GM19468 (cell line): ENCODE results near the gene BPHL.
"Not testable (repeated sequence)": the region's sequence is repeated elsewhere in the genome, so short reads cannot be mapped to it uniquely, and the experiment has no call there.

Experiments
- ATAC-seq: cut with Tn5 transposase; IDR thresholded peaks from one replicate; pipeline ENCODE4 v1.9.1; 2021; ENCODE audit warnings: mild to moderate bottlenecking, moderate library complexity, moderate number of reproducible peaks; ENCODE audit not compliant: unreplicated experiment; ENCODE audit errors: extremely low read depth

Gene BPHL

DNA sequence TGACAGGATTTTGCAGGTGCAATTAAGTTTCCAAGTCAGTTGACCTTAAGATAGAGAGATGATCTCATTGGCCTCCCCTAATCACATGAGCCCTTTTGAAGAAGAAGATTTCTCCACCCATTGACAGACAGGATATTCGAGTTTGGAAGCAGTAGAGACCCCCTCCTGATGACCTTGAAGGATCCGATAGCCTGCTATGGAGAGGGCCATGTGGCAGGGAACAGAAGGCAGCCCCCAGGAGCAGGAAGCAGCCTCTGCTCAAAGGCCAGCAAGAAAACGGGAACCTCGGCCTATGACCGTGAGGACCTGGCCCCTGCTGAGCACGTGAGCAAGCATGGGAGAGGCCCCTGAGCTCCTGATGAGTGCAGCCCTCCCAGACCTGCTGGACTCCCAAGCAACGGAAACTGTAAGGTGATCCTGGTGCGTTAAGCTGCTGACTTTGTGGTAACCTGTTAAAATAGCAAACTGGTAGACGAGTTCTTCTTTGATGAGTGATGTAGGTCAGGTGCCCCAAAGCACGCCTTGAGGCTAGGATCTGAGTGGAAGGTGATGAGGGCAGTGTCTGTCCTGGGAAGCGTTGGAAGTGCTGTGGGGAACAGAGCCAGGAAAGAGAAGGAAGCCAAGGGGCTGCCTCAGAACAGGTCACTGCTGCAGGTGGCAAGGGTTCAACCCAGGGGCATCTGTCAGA, 57.3 kb downstream of the BPHL start:
- ATAC-seq, result no peak

DNA sequence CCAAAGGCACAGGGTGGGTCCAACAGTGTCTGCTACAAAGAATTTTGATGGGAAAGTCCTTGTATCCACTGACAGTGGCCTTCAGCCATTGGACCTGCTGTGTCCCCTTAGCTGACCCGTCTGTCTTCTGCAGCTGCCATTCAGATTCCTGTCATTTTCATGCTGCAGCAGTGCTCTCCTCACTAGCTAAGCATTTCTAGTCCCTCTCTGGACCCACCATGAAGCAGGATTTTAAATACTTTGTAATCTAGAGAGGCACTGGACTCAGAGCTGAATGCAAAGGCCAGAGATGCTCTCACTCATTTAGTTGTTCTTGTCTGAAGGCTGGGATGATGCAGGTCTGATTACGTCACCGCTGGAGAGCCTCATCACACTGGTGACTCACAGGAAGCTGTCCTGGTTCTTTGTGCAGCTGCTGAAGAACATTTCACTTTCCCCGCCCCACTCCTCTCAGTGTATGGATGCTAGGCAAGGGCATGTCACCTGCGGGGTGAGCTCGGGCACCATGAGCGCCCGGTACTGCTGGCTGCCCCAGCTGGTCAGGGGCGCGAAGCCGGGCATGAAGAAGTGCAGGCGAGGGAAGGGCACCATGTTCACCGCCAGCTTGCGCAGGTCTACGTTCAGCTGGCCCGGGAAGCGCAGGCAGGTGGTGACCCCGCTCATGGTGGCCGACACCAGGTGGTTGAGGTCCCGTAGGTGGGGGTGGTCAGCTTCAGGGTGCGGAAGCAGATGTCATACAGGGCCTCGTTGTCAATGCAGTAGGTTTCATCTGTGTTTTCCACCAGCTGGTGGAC, 58.2 kb downstream of the BPHL start:
- no peak for ATAC-seq

DNA sequence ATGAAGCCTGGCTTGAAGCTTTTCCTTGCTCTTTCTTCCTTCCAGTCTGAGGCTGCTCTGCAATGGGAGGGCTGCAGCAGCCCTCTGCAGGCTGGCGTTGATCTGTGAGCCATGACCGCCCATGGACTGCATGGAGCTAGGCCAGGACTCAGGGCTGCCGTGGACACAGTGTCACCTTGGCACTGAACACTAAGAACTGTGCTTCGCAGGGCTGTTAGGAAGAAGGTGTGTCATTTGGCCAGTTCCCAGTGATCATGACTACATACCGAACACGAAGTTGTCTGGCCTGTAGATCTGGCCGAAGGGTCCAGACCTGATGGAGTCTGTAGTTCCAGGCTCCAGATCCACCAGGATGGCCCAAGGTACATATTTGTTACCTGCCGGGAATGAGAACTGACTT, 60.2 kb downstream of the BPHL start:
- not testable (repeated sequence) for ATAC-seq

DNA sequence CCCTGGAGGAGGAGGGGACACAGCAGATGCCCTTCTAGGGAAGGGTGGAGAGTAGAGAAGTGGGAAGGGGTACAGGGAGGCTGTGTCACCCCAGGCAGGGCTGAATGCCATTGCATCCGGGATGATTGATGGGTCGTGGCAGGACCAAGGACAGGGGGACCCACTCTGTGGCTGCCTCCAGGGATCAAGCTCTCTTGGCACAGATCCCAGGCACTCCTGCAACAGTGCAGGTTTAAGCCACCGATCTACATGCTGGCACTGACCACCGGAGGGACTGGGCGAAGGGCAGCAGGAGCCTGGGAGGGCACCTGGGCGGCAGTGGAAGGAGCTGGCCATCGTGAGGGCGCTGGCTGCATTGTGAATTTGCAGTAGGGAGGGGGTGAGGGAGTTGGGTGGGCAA, 61.4 kb downstream of the BPHL start:
- ATAC-seq, result not testable (repeated sequence)

DNA sequence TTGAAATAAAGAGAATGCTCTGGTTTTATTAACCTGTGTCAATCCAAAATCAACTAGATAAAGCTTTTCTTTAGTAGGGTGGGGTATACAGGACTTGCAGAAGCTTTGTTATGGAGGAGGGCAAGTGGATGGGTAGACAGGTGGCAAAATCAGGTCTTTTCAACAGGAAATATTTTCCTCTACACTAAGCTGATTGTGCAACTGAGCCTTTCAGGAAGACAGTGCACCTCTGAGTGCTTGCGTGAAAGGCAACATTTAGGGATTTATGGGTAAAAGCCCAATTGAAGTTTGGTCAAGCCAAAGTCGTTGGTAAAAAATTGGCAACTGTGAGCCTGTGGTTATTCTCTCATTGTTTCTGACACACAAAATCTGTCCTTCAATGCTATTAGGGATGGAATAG, 62.6 kb downstream of the BPHL start:
- no peak for ATAC-seq

DNA sequence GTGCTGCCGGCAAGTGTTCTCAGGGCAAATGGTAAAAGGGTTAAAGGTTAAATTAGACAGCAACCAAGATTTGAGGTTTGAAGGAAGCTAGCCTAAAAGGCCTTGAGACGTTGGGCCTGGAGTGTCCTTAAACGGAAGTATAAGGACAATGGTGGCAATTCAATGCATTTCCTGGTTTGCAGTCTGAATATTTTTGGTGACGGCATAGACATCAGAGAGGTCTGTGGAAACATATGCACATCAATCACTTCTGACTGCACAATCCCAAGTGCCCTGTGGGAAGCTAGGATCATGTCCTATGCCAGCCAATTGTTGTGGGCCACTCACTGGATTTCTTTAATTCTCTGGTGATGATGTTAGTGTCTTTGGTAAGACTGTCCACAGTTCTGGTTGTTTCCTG, 64.6 kb downstream of the BPHL start:
- ATAC-seq, result no peak

DNA sequence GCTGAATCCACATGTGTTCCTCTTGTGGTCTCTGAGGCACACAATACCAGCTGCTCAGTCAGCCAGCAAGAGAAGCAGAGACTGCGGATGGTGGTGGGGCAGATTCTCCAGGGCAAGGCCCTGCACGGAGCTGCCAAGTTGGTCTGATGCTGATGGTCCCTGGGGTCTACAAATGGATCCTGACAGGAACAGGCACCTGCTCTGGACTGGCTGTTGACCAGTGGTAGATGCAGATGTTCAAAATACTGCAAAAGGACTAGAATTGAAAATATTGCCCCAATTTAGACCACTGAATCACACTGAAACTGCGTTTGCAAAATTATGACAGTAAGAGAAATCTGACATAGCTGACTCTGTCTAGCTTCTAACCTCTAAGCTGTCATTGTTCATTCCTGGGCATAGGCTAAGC, 68.5 kb downstream of the BPHL start:
- ATAC-seq, result peak; percentile 39

DNA sequence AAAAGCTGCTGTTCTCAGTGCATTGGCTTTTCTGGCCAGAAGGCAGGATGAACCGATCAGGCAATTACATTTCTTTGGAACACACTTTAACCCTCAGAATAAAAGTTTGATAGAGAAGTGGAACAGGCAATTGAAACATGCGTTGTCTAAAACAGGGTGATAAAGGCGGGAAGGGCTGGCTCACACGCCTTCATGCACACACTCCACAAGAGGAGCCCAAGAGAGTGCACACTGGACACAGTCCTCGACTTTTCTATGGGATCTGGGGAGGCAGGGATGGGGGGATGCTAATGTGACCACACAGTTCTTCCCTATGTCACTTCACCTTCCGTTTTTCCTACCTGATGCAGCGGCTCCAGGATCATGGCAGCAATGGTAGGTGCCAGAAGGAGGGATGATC, 69.8 kb downstream of the BPHL start:
- ATAC-seq, result no peak

DNA sequence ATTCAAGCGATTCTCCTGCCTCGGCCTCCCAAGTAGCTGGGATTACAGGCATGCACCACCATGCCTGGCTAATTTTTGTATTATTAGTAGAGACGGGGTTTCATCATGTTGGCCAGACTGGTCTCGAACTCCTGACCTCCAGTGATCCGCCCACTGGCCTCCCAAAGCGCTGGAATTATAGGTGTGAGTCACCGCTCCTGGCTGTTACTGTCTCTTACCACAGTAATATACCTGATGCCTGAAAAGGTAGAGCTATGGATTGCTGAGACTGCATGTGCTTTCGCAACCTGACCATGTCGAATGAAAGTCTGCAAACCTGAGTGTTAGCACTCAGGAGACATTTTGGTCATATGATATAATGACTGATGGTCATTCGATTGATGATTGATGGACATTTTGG, 70.7 kb downstream of the BPHL start:
- ATAC-seq, result not testable (repeated sequence)

DNA sequence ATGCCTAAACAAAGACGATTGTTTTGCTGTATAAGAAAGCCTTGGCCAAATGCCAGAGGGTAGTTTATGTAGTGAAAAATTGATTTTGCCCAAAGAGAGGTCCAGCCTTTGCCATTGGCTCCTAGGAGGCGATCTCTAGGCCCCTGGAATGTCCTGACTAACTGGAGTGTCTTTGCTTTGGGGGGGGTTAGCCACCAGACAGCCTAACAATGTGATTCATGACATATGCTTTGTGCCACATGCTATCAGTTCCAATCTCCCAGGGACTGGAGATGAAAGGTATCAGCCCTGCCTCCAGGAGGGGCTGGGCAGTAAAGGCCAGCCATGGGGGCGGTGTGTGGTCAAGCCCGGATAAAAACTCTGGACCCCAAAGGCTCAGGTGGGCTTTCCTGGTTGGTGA, 71.5 kb downstream of the BPHL start:
- no peak for ATAC-seq

DNA sequence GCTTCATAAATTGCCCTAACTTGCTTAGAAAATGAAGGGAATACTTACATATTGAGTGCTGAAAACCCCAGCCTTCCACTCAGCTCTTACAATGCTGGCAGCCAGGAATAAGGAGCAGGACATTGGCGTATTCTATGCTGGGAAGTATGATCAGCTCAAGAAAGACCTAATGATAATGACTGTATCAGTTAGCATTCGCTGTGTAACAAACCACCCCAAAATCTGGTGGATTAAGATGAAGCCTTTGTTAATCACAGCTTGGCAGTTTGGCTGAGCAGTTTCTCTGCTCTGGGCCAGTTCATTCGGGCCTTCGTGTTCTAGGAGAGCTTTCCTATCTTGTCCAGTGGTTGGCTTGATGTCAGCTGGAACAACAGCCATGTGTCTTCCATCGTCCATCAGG, 72.3 kb downstream of the BPHL start:
- no peak for ATAC-seq

DNA sequence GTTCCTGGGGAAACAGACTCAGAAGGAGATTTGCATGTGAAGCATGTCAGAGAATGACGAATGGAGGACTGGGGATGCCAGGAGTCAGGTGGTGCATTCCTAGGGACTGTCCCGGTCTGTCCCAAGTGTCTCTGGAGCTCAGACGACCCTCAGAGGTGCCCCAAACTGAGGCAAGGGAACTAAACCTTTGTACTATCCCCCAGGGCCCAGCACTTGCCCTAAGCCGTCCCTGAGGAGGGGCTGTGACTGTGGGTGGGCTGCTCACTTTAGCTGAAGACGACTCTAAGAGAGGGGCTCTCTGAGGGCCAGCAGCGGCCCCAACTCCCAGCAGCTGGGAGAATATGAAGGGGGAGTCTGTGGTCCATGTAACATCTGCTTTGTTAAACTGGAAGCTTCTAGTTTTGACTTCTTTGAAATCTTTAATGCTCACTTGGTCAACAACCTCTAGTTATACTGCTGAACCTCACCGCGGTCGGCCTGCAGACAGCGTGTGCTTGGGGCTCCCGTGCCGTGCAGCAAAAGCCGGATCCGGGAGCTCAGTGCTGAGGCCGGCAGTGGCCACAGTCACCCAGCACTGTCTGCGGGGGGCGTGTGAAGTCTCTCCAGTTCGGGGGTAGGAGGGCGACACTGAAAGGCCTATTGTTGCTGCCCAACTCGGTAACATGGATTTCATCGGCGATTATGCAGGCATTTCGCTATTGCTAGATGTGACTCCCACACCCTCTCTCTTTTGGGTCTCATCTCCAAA, 74.8 kb downstream of the BPHL start:
- ATAC-seq, result no peak

DNA sequence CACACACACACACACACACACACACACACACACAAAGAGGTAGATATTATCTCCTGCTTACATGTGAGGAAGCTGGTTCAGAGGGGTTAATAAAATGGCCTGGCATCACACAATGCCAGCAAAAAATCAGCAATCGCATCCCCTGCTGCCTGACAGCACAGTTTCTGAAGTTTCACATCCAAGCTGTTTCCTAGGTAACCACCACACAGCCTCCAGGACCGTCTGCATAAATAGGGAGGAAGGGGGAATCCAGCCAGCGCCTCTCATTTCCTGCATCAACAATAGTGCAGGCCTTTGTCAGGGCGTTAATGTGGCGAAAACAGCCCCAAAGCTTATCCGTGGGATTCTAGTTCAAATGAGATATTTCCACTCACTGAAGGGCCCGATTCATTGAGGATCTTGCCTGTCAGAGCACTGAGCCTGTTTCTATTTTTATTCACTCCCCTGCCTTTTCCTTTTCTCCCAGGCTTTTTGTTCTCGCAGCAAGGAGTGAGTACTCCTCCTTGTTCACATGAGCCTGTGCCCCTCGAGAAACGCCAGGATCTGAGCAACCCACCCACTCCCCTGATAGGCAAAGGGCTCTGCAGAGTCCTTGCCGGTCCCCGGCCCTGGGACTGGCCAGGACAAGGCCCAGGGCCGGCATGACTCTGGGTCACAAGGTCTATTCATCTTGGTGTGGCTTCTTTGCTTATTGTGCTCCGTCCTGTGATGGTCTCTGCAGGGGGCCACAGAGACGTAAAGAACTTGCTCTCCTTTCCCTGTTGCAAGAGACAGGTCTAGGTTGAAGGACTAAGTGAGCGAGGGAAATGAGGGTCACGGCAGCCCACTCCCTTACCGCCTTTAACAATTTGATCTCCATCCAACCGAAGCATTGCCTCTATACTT, 76.3 kb downstream of the BPHL start:
- ATAC-seq, result no peak

DNA sequence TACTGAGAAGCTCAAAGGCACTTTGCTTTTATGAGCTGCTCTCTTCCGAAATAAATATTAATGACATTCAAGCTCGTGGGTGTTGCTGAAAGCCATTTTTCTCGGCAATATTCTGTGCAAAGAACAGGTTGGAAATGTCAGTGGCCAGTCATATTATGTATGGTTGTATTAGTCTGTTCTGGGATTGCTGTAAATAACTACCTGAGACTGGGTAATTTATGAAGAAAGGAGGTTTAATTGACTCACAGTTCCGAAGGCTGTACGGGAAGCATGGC, 76.8 kb downstream of the BPHL start:
- ATAC-seq, result no peak

DNA sequence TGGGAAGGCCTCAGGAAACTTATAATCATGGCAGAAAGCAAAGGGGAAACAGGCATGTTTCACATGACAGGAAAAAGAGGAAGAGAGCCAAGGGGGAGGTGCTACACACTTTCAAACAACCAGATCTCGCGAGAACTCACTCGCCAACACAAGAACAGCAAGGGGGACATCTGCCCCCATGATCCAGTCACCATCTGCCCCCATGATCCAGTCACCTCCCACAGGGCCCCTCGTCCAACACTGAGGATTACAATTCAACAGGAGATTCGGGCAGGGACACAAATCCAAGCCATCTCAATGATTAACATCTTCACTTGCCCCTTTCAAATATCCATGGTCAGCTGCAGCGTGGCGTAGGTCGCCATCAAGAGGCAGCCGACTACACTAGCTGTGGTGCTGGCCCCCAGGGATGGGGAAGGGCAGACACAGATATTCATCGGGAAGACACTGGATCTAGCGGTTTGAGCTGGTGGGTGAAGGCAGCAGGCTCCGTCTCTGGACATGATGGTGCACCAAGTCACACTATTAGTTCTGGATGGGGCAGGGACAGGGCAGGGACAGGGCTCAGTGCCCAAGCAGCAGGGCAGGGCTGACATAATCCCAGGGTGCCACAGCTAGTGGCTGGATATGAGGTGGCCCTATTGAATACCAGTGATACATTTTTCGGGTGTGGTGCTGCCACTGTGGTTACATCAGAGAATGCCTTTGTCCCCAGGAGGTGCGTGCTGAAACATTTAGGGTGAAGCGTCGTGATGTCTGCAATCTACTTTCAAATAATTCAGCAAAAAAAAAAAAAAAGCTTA, 77.4 kb downstream of the BPHL start:
- ATAC-seq, result no peak

DNA sequence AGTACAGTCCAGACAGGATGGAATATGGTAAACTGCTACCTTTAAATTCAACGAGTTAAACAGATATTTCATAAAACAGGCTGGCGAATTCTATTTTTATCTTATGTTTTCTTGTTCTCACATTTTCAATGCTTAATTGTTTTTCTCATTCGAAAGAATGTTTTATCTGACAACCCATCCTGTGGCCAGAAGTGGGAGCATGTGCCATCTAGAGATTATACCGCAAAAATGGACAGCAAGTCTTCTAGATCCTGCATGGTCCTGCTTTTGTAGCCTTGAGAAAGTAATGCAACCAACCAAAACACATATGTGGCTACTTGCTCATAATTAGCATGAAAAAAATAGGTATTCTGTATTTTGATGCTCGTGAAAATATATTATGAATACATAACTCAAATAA, 78.3 kb downstream of the BPHL start:
- ATAC-seq, result no peak

DNA sequence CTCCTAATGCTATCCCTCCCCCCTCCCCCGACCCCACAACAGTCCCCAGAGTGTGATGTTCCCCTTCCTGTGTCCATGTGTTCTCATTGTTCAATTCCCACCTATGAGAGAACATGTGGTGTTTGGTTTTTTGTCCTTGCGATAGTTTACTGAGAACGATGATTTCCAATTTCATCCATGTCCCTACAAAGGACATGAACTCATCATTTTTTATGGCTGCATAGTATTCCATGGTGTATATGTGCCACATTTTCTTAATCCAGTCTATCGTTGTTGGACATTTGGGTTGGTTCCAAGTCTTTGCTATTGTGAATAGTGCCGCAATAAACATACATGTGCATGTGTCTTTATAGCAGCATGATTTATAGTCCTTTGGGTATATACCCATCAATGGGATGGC, 79.2 kb downstream of the BPHL start:
- ATAC-seq, result not testable (repeated sequence)

DNA sequence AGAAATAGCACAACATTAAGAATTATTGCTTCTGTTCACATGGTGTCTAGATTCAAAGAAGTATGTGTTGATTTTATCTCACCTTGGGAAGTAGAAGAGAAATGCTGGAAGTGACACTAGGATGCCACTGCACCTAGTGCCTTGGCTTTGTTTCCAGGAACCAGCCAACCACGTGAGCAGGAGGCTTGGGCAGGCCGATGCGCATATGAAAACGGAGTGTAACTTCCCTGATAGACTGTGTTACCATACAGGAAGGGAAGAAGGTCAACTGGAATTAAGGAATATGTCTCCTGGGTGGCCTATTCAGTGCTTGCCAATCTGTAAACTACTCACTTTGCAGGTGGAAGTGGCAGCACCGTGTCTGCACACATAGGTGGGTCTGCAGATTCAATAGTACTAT, 80.9 kb downstream of the BPHL start:
- ATAC-seq, result no peak

DNA sequence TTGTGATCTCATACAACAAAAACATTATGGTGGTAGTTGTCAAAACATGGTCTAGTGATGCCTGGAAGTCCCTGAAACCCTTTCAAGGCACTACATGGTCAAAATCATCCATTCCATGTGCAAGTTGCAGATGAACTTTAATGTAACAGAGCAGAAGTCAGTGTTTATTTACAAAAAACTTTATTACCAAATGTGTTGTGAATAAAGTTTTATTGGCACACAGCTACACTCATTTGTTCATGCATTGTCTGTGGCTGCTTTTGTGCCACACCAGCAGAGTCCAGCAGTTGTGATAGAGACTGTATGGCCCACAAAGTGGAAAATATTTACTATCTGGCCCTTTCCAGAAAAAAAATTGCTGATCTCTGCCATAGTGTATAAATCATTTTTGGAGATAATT, 82.2 kb downstream of the BPHL start:
- ATAC-seq, result no peak

DNA sequence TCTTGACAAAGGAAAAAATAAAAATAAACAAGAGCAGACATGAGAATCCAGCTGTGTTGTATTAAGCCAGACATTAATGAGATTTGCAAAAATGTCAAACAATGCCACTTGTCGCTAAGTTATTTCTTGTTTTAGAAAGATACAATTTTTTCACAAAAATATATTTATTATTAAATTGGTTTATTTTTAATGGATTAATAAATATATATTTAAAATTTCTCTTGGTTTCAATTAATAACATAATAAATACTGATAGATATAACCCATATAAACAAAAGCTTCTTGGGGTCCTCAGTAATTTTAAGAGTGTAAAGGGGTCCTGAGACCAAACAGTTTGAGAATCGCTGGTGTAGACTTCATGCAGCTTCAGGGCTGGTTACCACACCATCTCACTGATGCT, 82.9 kb downstream of the BPHL start:
- no peak for ATAC-seq
